HG03432 (cell line): ENCODE results near the gene GRK5.
"Not testable (repeated sequence)": the region's sequence is repeated elsewhere in the genome, so short reads cannot be mapped to it uniquely, and the experiment has no call there.

ENCODE experiments used
- ATAC-seq: cut with Tn5 transposase; IDR thresholded peaks from one replicate; pipeline ENCODE4 v1.9.1; 2021; ENCODE audit warnings: mild to moderate bottlenecking, moderate library complexity; ENCODE audit not compliant: unreplicated experiment

GRK5 gene

GRCh38 chr10:119272736-119273135 lies 65.4 kb downstream of the GRK5 start:
- ATAC-seq: no peak

- no peak for ATAC-seq
These were observed 66.0 kb downstream of the GRK5 start for GRCh38 chr10:119273413-119273812.

- ATAC-seq: no peak
These were observed 67.2 kb downstream of the GRK5 start for GRCh38 chr10:119274519-119275045.

GRCh38 chr10:119275085-119275484 lies 67.7 kb downstream of the GRK5 start:
- ATAC-seq: no peak

GRCh38 chr10:119276194-119276593 lies 68.8 kb downstream of the GRK5 start:
- not testable (repeated sequence) for ATAC-seq

- ATAC-seq: no peak
These were observed 70.8 kb downstream of the GRK5 start for GRCh38 chr10:119278126-119278709.

GRCh38 chr10:119279441-119279840 lies 72.1 kb downstream of the GRK5 start:
- no peak for ATAC-seq

- no peak for ATAC-seq
These were observed 74.3 kb downstream of the GRK5 start for GRCh38 chr10:119281581-119282071.

GRCh38 chr10:119282446-119282845 lies 75.1 kb downstream of the GRK5 start:
- no peak for ATAC-seq

GRCh38 chr10:119283387-119283786 lies 76.0 kb downstream of the GRK5 start:
- no peak for ATAC-seq

- ATAC-seq: peak; percentile 73
These were observed 76.4 kb downstream of the GRK5 start for GRCh38 chr10:119283818-119284217.

GRCh38 chr10:119284679-119285096 lies 77.3 kb downstream of the GRK5 start:
- ATAC-seq: no peak

- peak; percentile 40 for ATAC-seq
These were observed 78.3 kb downstream of the GRK5 start for GRCh38 chr10:119285495-119286267.

- ATAC-seq: no peak
These were observed 79.1 kb downstream of the GRK5 start for GRCh38 chr10:119286516-119286915.

- ATAC-seq: no peak
These were observed 79.7 kb downstream of the GRK5 start for GRCh38 chr10:119286983-119287633.

GRCh38 chr10:119288574-119289001 lies 81.2 kb downstream of the GRK5 start:
- ATAC-seq: no peak

- no peak for ATAC-seq
These were observed 82.0 kb downstream of the GRK5 start for GRCh38 chr10:119289227-119289920.

- ATAC-seq: no peak
These were observed 83.1 kb downstream of the GRK5 start for GRCh38 chr10:119290301-119291048.

GRCh38 chr10:119291223-119291900 lies 84.0 kb downstream of the GRK5 start:
- ATAC-seq: no peak
